Measurements from ENCODE around the gene MARCHF2.
"Not testable (repeated sequence)": the region's sequence is repeated elsewhere in the genome, so short reads cannot be mapped to it uniquely, and the experiment has no call there.

Gene MARCHF2, protein sequence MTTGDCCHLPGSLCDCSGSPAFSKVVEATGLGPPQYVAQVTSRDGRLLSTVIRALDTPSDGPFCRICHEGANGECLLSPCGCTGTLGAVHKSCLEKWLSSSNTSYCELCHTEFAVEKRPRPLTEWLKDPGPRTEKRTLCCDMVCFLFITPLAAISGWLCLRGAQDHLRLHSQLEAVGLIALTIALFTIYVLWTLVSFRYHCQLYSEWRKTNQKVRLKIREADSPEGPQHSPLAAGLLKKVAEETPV

DNA sequence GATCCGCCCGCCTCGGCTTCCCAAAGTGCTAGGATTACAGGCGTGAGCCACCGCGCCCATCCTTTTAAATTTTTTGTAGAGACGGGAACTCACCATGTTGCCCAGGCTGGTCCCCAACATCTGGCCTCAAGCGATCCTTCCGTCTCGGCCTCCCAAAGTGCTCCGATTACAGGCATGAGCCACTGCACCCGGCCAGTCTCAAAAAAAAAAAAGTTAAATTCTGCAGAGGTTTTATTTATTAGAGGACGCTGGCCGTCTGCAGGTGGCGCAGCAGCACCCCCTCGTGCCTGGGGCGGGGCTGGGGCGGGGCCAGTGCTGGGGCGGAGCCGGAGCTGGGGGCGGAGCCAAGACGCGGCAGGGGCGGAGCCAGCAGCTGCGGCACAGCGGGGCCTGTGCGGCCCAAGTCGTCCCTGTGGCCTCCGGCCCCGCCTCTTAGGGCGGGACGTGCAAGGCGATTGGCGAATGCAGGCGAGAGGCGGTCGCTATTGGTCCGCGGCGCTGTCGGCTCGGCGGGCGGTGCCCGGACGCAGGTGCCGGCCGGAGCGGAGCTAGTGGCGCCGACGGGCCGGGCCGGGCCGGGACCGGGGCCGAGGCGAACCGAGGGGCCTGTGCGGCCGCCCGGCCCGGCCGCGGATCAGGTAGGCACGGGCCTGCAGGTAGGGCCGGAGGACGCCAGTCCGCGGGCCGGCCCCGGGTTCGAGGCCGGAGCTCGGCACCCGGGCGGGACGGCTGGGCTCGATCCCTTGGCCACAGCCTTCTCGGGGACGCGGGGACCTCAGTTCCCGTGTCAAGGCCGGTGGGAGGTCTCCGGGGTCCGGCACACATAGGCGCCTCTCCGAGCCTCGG, at the start of gene MARCHF2:
MARCHF2 (plus strand) TSS at position 523 of the 846 bp plus-strand sequence. CDS start 8,536 bp downstream, outside the sequence.
- DNase-seq (ENCODE audit: low read depth, low spot score), result peak; percentile 99

- peak; percentile 77 for DNase-seq (ENCODE audit: low read depth, low spot score)
Observed at GRCh38 chr19:8363803-8364771, 49.0 kb upstream of the MARCHF2 start, which contains the start of gene ANGPTL4. Gene ANGPTL4 (plus strand): TSS chr19:8364155. CDS start chr19:8364322, 167 bp downstream.

DNA sequence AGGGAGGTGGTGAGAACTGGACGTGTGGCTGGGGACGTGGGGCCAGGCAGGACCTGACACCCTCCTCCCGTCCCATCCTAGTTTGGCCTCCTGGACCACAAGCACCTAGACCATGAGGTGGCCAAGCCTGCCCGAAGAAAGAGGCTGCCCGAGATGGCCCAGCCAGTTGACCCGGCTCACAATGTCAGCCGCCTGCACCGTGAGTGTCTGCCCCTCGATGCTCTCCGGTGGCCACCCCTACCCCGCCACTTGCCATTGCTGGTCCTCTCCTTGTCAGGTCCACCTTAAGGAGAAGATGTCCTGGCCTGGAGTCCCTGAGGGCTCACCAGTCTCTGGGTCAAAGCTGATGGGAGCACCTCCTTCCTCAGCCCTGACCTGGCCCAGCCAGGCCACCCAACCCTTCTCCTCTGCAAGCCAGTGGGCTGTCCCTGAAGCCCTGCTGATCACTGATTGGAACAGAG, 47.0 kb upstream of the MARCHF2 start:
- no peak for DNase-seq (ENCODE audit: low read depth, low spot score)

GRCh38 chr19:8366961-8367326, 46.2 kb upstream of the MARCHF2 start:
- DNase-seq (ENCODE audit: low read depth, low spot score), result no peak

DNA sequence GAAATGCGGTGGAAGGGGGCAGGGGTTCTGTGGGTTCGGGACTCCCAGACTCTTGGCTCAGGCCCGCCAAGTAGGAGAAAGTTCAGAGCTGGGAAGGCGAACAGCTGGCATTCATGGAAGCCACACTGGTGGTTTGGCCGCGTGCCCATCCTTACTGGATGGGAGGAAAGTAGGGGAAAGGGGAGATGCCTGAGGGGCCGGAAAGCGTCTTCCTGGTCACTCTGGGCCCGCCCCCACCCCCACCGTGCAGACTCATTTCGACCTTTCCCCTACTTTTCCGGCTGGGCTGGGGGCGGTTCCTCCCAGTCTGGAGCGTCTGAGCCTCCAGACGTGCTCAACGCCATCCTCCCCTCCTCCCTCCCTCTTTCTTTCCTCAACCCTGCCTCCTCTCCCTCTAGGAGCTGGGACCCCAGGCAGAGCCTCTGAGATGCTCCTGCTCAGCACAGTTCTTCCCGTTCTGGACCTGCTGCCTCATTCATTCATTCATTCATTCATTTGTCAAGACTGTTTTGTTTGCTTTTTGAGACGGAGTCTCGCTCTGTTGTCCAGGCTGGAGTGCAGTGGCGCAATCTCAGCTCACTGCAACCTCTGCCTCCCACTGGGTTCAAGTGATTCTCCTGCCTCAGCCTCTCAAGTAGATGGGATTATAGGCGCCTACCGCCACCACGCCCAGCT, 45.6 kb upstream of the MARCHF2 start:
- peak; percentile 99 for DNase-seq (ENCODE audit: low read depth, low spot score)

DNA sequence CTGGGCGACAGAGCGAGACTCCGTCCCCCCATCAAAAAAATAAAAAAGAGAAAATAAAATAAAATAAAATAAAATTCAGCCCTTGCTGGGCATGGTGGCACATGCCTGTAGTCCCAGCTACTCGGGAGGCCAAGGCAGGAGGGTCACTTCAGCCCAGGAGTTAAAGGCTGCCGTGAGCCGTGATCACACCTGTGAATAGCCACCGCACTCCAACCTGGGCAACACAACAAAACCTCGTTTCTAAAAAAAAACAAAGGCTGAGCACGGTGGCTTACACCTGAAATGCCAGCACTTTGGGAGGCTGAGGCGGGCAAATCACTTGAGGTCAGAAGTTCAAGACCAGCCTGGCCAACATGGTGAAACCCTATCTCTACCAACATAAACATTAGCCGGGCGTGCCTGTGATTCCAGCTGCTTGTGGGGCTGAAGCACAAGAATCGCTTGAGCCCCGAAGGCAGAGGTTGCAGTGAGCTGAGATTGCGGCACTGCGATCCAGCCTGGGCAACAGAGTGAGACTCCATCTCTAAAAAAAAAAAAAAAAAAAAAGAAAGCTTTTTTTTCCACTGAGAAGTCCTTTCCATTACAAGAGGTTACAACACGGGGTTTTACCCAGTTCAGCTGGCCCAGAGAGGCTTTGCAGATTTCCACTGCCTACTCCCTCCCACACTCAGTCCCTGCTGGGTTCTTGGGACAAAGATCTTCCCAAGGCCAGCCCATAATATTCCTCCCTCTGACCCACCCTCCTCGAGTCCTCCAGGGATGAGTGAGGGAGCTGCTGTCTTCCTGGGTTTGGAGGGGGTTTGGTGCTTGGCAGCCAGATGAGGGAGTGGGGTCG, 42.7 kb upstream of the MARCHF2 start:
- DNase-seq (ENCODE audit: low read depth, low spot score), result no peak

- DNase-seq (ENCODE audit: low read depth, low spot score), result no peak
Observed at GRCh38 chr19:8371011-8371804, 41.9 kb upstream of the MARCHF2 start.

DNA sequence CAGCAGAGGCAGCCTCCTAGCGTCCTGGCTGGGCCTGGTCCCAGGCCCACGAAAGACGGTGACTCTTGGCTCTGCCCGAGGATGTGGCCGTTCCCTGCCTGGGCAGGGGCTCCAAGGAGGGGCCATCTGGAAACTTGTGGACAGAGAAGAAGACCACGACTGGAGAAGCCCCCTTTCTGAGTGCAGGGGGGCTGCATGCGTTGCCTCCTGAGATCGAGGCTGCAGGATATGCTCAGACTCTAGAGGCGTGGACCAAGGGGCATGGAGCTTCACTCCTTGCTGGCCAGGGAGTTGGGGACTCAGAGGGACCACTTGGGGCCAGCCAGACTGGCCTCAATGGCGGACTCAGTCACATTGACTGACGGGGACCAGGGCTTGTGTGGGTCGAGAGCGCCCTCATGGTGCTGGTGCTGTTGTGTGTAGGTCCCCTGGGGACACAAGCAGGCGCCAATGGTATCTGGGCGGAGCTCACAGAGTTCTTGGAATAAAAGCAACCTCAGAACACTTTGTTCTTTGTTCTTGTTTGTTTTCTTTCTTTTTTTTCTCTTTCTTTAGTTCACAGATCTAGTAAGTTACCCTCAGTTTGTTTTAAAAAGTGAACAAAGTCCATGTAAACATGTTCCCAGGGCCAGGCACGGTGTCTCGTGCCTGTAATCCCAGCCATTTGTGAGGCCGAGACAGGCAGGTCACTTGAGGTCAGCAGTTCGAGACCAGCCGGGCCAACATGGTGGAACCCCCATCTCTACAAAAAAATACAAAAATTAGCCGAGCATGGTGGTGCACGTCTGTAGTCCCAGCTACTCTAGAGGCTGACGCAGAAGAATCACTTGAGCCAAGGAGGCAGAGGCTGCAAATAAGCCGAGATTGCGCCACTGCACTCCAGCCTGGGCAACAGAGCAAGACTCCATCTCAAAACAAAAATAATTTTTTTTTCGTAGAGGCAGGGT, 39.0 kb upstream of the MARCHF2 start:
- no peak for DNase-seq (ENCODE audit: low read depth, low spot score)

DNA sequence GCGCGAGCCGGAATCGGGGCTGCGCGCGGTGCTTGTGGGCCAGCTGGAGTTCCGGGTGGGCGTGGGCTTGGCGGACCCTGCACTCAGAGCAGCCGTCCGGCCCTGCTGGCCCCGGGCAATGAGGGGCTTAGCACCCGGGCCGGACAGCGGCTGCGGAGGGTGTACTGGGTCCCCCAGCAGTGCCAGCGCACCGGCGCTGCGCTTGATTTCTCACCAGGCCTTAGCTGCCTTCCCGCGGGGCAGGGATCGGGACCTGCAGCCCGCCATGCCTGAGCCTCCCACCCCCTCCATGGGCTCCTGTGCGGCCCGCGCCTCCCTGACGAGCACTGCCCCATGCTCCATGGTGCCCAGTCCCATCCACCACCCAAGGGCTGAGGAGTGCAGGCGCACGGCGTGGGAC, 37.3 kb upstream of the MARCHF2 start:
- DNase-seq (ENCODE audit: low read depth, low spot score), result not testable (repeated sequence)

DNA sequence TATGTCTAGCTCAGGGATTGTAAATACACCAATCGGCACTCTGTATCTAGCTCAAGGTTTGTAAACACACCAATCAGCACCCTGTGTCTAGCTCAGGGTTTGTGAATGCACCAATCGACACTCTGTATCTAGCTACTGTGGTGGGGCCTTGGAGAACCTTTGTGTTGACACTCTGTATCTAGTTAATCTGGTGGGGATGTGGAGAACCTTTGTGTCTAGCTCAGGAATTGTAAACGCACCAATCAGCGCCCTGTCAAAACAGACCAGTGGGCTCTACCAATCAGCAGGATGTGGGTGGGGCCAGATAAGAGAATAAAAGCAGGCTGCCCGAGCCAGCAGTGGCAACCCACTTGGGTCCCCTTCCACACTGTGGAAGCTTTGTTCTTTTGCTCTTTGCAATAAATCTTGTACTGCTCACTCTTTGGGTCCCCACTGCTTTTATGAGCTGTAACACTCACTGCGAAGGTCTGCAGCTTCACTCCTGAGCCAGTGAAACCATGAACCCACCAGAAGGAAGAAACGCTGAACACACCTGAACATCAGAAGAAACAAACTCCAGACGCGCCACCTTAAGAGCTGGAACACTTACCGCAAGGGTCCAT, 36.6 kb upstream of the MARCHF2 start:
- not testable (repeated sequence) for DNase-seq (ENCODE audit: low read depth, low spot score)

DNA sequence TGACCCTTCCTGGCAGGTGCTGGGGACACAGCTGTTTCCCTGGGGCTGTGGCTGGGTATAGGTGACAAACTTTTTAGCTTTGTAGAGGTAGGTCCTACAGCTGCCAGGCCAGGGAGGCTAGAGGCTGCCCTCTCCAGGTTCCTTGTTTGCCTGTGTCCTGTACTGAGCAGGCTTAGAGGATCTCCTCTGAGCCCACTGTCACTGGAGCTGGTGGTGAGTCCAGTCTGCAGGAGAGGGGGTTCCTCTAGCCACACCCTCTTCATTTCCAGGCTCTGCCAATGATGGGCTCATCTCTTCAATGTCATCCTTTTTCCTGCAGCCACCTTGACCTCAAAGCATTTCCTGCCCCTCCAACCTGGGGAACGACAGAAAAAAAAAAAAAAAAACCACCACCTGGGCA, 35.5 kb upstream of the MARCHF2 start:
- DNase-seq (ENCODE audit: low read depth, low spot score), result no peak

- not testable (repeated sequence) for DNase-seq (ENCODE audit: low read depth, low spot score)
Observed at GRCh38 chr19:8379156-8379891, 33.8 kb upstream of the MARCHF2 start.

- DNase-seq (ENCODE audit: low read depth, low spot score), result not testable (repeated sequence)
Observed at GRCh38 chr19:8384569-8384968, 28.5 kb upstream of the MARCHF2 start.

GRCh38 chr19:8385103-8385502, 28.0 kb upstream of the MARCHF2 start:
- DNase-seq (ENCODE audit: low read depth, low spot score), result not testable (repeated sequence)

- not testable (repeated sequence) for DNase-seq (ENCODE audit: low read depth, low spot score)
Observed at GRCh38 chr19:8385566-8385965, 27.5 kb upstream of the MARCHF2 start.

- not testable (repeated sequence) for DNase-seq (ENCODE audit: low read depth, low spot score)
Observed at GRCh38 chr19:8386419-8386818, 26.7 kb upstream of the MARCHF2 start.

DNA sequence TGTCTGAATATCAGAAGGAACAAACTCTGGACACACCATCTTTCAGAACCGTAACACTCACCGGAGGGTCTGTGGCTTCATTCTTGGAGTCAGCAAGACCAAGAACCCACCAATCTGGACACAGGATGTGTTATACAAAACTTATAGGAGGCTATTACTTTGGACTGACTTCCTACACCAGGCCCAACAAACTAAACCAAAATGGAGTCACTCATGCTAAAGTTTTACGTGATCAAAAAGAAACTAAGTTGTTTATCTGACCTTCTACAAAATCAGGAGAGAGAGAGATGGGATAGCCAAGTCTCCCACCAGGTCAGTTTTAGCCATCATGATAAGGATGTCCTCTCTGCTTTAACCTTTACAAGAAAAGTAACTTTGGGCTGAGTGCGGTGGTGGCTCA, 26.1 kb upstream of the MARCHF2 start:
- no peak for DNase-seq (ENCODE audit: low read depth, low spot score)
